ENCODE measurements around the gene BCL2L12.
A peak's percentile ranks its signal among the peaks of the same experiment; 100 is the strongest.

Gene BCL2L12

GRCh38 chr19:49690656-49691242, 25.0 kb downstream of the BCL2L12 start, which contains the start of gene CPT1C:
TSS of gene CPT1C (plus strand) at chr19:49691116. CDS start at chr19:49692253, 1,137 bp downstream.
- Histone ChIP-seq H3K36me3 (ENCODE audit: control insufficient read depth, insufficient read depth, low read length) (no peaks in the 10 kb centered on the region), H2AFZ (peak within 1 kb of the TSS; percentile 48), H3K9me3 (ENCODE audit: control insufficient read depth, low read length) (no peaks in the 10 kb centered on the region), H3K27ac (no peak within 1 kb of the TSS), H3K4me1 (peaks cover 2% of the 10 kb centered on the region), H3K79me2 (no peaks in the 10 kb centered on the region), H3K9ac (no peak within 1 kb of the TSS), H3K4me3 (ENCODE audit: low read depth, low read length) (peak within 1 kb of the TSS; percentile 61), H3K4me2 (ENCODE audit: low read length) (peak within 1 kb of the TSS; percentile 85), H3K27me3 (ENCODE audit: control insufficient read depth, insufficient read depth, low read length) (no peaks in the 10 kb centered on the region)
- TF ChIP-seq CTCF (IDR thresholded peaks at IDR 0.05): no peak

- Histone ChIP-seq H3K27ac (no peak overlapping the region), H3K79me2 (no peaks in the 10 kb centered on the region), H3K9ac (no peak overlapping the region), H3K4me1 (peaks cover 2% of the 10 kb centered on the region), H3K36me3 (ENCODE audit: control insufficient read depth, insufficient read depth, low read length) (no peaks in the 10 kb centered on the region), H3K4me2 (ENCODE audit: low read length) (peak overlapping the region; percentile 85), H2AFZ (peak overlapping the region; percentile 48), H3K27me3 (ENCODE audit: control insufficient read depth, insufficient read depth, low read length) (no peaks in the 10 kb centered on the region), H3K4me3 (ENCODE audit: low read depth, low read length) (peak overlapping the region; percentile 61), H3K9me3 (ENCODE audit: control insufficient read depth, low read length) (no peaks in the 10 kb centered on the region)
- TF ChIP-seq CTCF (IDR thresholded peaks at IDR 0.05): no peak
Measured at GRCh38 chr19:49691243-49692146, 25.8 kb downstream of the BCL2L12 start.

GRCh38 chr19:49692147-49692506, 26.4 kb downstream of the BCL2L12 start:
- H3K4me2 ChIP-seq (ENCODE audit: low read length): no peak overlapping the region
- no peaks in the 10 kb centered on the region for H3K9me3 ChIP-seq (ENCODE audit: control insufficient read depth, low read length)
- no peaks in the 10 kb centered on the region for H3K36me3 ChIP-seq (ENCODE audit: control insufficient read depth, insufficient read depth, low read length)
- H3K4me3 ChIP-seq (ENCODE audit: low read depth, low read length): no peak overlapping the region
- no peak overlapping the region for H2AFZ ChIP-seq
- H3K27me3 ChIP-seq (ENCODE audit: control insufficient read depth, insufficient read depth, low read length): no peaks in the 10 kb centered on the region
- no peaks in the 10 kb centered on the region for H3K79me2 ChIP-seq
- TF ChIP-seq CTCF (IDR thresholded peaks at IDR 0.05): no peak
- H3K9ac ChIP-seq: no peak overlapping the region
- no peak overlapping the region for H3K27ac ChIP-seq
- peaks cover 2% of the 10 kb centered on the region for H3K4me1 ChIP-seq

- Histone ChIP-seq H3K27ac (no peak overlapping the region), H3K79me2 (no peaks in the 10 kb centered on the region), H3K27me3 (ENCODE audit: control insufficient read depth, insufficient read depth, low read length) (no peaks in the 10 kb centered on the region), H3K9ac (no peak overlapping the region), H2AFZ (no peak overlapping the region), H3K4me3 (ENCODE audit: low read depth, low read length) (no peak overlapping the region), H3K9me3 (ENCODE audit: control insufficient read depth, low read length) (no peaks in the 10 kb centered on the region), H3K4me2 (ENCODE audit: low read length) (no peak overlapping the region), H3K36me3 (ENCODE audit: control insufficient read depth, insufficient read depth, low read length) (no peaks in the 10 kb centered on the region), H3K4me1 (no peaks in the 10 kb centered on the region)
- TF ChIP-seq CTCF (IDR thresholded peaks at IDR 0.05): no peak
Measured at GRCh38 chr19:49696115-49696514, 30.4 kb downstream of the BCL2L12 start.
